ENCODE results near the gene LGR6.
"Not testable (repeated sequence)": the region's sequence is repeated elsewhere in the genome, so short reads cannot be mapped to it uniquely, and the experiment has no call there.

The LGR6 gene

GRCh38 chr1:202247104-202247503 is 53.5 kb downstream of the LGR6 start:
- no peak for DNase-seq

- DNase-seq, result no peak
Measured at GRCh38 chr1:202247837-202248795, 54.5 kb downstream of the LGR6 start.

- DNase-seq, result no peak
Measured at GRCh38 chr1:202248861-202249260, 55.3 kb downstream of the LGR6 start.

- DNase-seq, result no peak
Measured at GRCh38 chr1:202249436-202249835, 55.8 kb downstream of the LGR6 start.

GRCh38 chr1:202249846-202250245 is 56.2 kb downstream of the LGR6 start:
- DNase-seq, result no peak

GRCh38 chr1:202250982-202251381 is 57.4 kb downstream of the LGR6 start:
- no peak for DNase-seq

GRCh38 chr1:202251424-202252256 is 58.0 kb downstream of the LGR6 start:
- DNase-seq, result no peak

- DNase-seq, result no peak
Measured at GRCh38 chr1:202252271-202252670, 58.7 kb downstream of the LGR6 start.

GRCh38 chr1:202254454-202255252 is 61.1 kb downstream of the LGR6 start:
- DNase-seq, result no peak

- DNase-seq, result no peak
Measured at GRCh38 chr1:202255343-202255742, 61.7 kb downstream of the LGR6 start.

- DNase-seq, result no peak
Measured at GRCh38 chr1:202259705-202260104, 66.1 kb downstream of the LGR6 start.

- DNase-seq, result not testable (repeated sequence)
Measured at GRCh38 chr1:202261209-202261958, 67.8 kb downstream of the LGR6 start.

- no peak for DNase-seq
Measured at GRCh38 chr1:202263628-202264027, 70.0 kb downstream of the LGR6 start.

- no peak for DNase-seq
Measured at GRCh38 chr1:202264300-202264699, 70.7 kb downstream of the LGR6 start.

- DNase-seq, result no peak
Measured at GRCh38 chr1:202264726-202265125, 71.1 kb downstream of the LGR6 start.

- no peak for DNase-seq
Measured at GRCh38 chr1:202266061-202266765, 72.6 kb downstream of the LGR6 start.

- no peak for DNase-seq
Measured at GRCh38 chr1:202268032-202268431, 74.4 kb downstream of the LGR6 start.

- no peak for DNase-seq
Measured at GRCh38 chr1:202268817-202269216, 75.2 kb downstream of the LGR6 start.

GRCh38 chr1:202270871-202271326 is 77.3 kb downstream of the LGR6 start:
- DNase-seq, result no peak

- no peak for DNase-seq
Measured at GRCh38 chr1:202272103-202272845, 78.7 kb downstream of the LGR6 start.

GRCh38 chr1:202274611-202275010 is 81.0 kb downstream of the LGR6 start:
- DNase-seq, result no peak

All from KG1 (cell line).